ENCODE data around the gene HS3ST3A1.

HS3ST3A1 gene

DNA sequence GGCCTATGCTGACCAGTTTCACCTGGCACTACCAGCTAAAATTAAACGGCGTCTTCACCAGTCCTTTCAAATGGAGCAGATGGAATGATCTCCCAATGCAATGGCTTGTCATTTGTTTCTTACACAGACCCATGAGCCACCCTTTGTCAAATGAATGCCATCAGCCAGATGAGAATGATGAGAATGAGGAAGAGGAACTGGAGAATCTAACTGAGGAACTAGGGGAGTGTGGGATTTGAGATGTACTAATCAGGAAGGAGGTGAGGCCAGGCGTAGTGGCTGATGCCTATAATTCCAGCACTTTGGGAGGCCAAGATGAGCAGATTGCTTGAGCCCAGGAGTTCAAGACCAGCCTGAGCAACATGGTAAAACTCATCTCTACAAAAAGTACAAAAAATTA, 116.4 kb downstream of the HS3ST3A1 start:
- no peak for DNase-seq

DNA sequence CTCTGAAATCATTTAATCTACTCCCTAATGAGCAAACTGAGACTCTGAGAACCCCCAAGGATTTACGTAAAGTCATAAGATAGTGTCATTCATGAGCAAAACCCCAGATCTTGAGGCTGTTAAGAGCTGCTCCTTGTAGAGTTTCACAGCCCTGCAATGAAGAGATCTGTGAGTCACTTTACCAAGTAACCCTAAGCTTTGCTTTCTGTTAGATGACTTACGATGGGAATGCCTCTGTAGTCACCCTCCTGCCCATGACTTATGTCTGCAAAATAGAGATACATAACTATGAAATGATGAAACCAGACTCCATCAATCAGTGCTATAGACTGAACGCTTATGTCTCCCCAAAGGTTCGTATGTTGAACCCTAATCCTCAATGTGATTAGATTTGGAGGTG, 117.7 kb downstream of the HS3ST3A1 start:
- no peak for DNase-seq

DNA sequence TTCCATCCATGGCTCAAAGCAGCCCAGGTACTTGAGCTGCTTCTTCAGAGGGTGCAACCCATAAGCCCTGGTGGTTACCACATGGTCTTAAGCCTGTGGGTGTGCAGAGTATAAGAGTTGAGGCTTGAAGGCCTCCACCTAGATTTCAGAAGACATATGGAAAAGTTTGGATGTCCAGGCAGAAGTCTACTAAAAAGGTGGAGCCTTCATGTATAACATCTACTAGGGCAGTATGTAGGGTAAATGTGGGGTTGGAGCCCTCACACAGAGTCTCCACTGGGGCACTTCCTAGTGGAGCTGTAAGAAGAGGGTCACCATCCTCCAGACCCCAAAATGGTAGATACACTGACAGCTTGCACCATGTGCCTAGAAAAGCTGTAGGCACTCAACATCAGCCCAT, 120.9 kb downstream of the HS3ST3A1 start:
- no peak for DNase-seq

DNA sequence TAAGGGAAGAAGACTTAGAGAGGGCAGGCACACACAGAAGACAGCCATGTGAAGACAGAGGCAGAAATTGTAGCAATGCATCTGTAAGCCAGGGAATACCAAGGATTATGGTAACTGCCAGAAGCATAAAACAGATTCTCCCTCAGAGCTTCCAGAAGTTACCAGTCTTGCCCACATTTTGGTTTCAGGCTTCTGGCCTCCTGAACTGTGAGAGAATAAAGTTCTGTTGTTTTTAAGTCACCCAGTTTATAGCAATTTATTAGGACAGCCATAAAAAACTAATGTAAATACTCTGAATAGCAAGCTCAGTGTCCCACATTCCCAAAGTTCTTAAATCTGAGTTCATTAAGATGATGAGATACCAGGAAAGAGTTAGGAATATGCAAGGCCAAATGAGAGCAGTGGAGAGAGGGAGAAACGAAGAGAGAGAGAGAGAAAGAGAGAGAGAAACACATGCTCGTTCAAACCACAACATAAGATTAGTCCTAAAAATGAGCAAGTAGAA, 123.4 kb downstream of the HS3ST3A1 start:
- no peak for DNase-seq

DNA sequence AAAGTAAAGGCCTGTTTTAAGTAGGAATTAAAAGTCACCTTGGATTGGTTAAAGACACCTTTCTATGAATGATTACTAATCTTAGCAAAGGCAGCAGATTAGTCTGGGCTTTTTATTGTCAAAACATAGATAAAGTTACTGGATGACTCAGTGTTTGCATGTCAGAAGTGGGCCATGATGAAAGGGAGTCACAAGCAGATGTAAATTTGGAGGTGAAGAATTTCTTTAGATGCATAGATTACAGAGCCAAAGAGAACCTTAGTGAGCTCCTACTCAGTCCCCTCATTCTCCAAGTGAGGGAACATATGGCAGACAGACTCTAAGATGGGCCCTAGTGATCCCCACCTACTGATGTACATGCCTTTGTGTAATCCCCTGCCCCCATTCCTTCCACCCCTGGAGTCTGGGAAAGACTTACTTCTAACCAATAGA, 124.5 kb downstream of the HS3ST3A1 start:
- DNase-seq, result no peak

DNA sequence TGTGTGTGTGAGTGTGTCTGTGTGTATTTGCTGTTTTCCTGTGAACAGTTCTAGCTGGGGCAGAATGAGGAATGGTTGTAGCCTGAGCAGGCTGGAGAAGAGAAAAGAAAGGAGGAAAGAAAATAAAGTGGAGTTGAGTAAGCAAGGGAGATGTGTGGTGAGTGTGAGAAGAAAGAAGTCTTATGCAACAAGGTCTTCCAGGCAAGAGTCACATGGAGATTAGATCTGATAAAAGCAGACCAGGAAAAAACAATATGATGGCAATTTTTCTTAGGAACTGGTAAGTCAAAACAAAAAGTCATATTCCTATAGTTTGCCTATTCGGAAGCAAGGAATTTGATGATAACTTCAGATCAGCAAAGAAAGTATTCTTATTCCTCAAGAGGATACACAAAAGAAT, 125.0 kb downstream of the HS3ST3A1 start:
- no peak for DNase-seq

DNA sequence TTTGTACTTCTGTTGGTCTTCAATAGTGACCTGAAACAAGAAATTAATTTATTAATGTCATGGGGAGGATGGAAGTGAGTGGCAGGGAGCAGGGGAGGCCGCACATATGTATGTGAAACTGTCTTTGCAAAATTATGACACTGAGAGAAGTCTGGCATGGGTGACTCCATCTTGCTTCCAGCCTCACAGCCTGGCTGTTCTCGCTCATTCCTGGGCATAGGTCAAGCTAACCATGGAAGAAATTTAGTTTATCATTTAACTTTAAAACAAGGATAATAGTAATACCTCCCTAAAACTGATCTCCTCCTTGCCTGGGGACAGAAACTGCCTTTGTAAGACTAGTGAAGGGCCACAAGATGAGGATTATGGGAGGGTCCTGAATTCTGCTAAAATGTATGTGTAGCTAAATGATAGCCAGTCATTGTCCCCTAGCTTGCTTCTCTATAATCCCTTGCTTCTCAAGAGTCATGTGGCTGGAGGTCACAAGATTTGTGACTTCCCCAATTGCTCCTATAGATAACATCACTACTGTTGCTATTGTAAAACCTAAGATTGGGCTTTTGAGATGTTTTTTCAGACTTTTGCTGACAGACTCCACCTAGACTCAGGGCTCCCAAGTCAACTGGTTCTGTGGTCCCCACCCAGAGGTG, 126.0 kb downstream of the HS3ST3A1 start:
- DNase-seq, result no peak

DNA sequence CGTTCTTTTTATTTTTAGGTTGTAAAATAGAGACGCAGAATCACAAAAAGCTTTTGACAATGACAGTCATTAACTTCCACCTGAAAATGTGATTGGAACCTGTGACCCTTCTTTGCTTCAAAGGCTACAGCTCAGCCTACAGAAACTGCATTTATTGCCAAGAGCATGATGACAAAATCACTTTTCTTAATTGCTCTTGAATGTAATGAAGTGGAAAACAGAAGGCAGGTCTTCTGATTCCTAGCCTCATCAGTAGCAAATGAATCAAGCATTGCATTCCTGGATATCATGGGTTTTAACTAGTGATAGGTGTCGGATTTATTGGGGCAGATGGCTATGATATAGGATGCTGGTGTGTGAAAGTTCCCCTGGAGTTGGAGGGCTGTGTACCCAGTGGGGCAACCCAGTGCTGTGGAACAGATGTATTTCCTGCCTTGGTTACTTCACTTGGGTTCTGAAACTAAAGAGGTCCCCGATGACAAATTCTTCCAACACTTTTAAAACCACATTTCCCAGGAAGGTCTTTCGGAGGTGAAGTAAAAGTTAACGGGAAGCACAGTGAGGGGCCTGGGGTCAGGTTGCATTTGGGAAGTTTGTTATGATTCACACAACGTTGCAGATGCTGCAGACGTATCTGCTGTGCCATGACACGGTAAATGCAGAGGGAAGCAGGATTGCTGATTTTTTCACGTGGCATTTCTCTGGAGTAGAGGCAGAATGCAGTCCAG, 127.5 kb downstream of the HS3ST3A1 start:
- no peak for DNase-seq

DNA sequence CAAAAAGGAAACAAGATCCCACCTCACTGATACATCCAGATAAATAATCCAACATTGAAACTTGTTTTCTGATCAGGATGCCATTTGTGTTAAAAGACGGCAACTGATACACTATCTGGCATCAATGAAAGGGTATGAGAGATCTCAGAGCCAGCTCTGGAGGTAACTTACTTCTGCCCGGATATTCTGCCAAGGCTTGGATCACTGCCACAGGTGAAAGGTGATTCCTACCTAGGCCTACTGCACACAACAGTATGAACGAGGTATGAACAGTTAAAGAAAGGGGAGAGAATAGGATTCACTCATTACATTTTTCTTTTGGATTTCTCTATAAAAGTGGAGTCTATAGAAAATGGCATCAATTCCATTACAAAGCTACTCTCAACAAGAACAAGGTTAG, 136.1 kb downstream of the HS3ST3A1 start:
- DNase-seq, result no peak

DNA sequence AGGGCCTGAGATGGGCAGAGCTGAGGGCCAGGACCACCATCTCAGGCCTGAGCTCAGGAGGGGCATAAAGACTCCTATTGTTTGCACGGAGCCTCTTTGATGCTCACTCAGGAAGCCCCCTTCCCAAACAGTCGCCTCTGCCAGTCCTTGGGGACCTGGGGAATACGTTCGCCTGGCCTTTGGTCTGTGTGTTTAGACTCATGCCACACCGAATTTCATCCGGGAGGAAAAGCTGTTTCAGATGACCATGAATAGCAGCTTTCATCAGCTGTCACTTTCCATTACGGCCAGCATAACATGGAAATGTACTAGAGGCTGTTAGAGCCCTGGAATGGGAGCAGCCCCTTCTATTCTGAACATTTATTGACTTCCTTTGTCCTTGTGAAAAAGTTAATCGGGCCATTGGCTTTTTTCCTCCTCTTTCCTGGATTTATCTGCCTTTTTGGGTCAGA, 139.0 kb downstream of the HS3ST3A1 start:
- DNase-seq, result no peak

DNA sequence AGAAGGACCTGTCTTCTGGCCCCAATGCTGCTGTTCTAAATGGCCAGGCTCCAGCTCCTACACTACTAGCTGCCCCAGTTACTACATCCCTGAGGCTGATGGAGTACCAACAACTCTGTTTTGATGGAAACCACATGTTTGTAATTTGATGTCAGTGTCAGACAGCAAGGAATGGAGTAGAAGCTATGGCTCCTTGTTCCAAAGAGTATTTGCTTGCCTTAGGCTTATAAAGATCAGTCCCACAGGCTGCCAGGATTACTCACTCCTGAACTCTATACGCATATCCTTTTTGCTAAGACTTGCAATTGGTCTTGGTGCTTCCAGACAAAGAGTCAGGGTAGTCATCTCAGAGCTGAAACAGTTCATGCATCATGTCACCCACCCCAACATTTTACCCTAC, 139.6 kb downstream of the HS3ST3A1 start:
- no peak for DNase-seq

DNA sequence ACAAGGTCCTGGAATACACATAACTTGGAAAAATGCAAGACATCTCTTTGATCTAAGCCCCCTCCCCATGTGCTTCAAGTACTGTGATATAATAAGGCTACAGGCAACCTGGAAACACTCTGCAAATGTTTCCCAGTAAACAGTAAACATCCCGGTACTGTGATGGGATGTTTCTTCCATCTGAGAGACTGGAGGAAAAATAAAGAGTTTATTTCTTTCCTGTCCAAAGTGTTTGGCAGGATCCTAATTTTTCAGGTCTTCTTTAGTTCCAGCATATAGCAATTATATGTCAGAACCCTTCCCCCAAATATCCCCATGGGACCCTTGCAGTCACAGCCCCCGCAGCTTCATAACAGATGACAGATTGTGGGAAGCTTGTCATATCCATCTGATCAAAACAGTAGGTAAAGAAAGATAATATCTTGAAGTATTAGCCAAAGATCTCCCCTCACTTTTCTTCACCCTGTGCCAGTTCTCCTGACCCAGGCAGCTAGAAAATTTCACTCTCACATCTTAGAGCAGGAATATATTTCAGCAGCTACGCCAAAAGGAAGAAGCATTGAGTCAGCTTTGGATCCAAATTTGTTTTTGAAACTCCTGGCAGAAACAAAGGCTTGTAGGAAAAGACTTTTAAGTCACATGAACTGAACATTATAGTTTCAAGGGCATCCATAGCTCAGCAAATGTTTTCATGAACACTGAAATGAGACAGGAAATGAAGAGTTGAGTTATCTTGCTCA, 141.3 kb downstream of the HS3ST3A1 start:
- no peak for DNase-seq

DNA sequence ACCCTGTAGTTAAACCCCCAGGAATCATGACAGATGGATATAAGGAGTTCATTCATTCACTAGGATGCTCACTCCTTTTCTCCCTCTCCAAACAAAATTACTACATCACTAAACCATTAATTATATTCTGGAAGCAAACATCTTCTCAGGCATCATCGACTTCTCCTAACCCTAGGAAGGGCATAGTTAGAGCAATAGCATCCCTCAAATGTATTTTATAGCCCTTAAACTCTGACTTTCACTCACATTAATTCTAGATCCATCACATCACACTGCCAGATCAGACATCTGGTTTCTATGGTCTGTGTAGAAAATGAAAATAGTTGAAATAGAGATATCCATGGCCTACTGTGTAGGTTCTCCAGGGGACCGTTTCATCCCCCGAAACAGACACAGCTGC, 143.9 kb downstream of the HS3ST3A1 start:
- DNase-seq, result no peak
